ENCODE data around the gene NUFIP2.
"Not testable (repeated sequence)": the region's sequence is repeated elsewhere in the genome, so short reads cannot be mapped to it uniquely, and the experiment has no call there.

Gene NUFIP2

GRCh38 chr17:29279397-29280070 is 14.4 kb downstream of the NUFIP2 start:
- DNase-seq (ENCODE audit: low read depth in 2 of 2), result no peak

DNA sequence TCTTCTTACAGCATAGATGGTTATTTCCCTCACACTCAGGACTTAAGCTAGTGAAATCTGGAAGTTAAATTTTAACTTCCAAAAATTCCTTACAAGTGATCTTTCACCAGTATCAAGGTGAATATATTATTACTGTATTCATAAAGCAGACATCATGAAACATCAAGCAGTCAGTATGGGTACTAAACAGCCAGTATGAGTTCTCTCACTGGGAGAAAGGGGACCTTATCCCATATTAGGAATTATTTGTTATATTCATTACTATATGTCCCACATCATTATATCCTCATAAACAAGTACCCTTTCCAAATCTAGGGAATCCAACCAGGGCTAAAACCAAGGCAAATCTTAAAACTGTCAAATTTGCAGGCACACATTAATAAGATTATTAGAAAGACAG is 15.3 kb downstream of the NUFIP2 start:
- no peak for DNase-seq (ENCODE audit: low read depth in 2 of 2)

GRCh38 chr17:29273924-29274323 is 20.0 kb downstream of the NUFIP2 start:
- no peak for DNase-seq (ENCODE audit: low read depth in 2 of 2)

DNA sequence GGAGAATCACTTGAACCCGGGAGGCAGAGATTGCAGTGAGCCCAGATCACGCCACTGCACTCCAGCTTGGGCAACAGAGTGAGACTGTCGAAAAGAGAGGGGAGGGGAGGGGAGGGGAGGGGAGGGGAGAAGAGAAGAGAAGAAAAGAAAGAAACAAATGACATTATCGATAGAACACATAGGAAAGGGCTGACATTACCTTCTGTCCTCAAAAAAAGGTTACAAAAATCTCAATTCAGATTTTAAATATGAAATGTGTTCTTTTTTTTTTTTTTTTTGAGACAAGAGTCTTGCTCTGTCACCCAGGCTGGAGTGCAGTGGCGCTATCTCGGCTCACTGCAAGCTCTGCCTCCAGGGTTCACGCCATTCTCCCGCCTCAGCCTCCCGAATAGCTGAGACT is 22.0 kb downstream of the NUFIP2 start:
- DNase-seq (ENCODE audit: low read depth in 2 of 2), result not testable (repeated sequence)

DNA sequence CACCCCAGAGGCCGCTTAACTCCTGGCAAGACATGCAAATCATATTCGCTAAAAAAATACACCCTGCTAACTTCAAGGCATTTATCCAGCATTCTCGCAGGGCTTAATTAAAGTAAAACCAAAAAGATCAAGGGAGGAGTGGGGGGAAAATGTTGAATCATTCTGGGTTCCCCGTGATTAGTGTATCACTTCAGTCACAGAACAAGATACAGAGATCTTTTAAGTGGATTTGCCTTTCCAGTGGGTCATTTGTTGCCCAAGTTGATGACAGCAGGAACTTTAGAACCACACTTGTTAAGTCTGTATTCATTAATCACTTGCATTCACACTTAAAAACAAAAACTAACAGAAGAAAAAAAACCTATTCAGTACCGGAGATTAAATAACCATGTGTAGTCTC is 30.0 kb downstream of the NUFIP2 start:
- no peak for DNase-seq (ENCODE audit: low read depth in 2 of 2)

DNA sequence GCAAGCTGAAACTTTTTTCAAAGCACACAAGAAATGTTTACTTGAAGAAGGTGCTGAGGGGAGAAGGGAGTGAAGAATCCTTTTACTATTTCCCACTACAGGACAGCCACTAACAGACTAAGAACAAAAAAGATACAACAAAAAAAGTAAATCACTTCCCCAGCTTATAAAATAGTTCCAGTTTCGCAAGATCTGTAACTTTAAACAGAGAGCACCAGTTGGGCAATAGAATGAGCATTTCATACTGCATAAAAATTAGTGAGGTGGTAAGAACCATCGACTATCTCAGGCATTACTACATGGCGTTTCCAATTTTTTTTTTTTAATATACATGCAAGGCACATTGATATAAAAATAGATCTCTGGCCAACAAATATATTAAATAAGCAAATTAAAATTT is 36.2 kb downstream of the NUFIP2 start:
- no peak for DNase-seq (ENCODE audit: low read depth in 2 of 2)

- no peak for DNase-seq (ENCODE audit: low read depth in 2 of 2)
These were observed 37.0 kb downstream of the NUFIP2 start for GRCh38 chr17:29256735-29257466.

DNA sequence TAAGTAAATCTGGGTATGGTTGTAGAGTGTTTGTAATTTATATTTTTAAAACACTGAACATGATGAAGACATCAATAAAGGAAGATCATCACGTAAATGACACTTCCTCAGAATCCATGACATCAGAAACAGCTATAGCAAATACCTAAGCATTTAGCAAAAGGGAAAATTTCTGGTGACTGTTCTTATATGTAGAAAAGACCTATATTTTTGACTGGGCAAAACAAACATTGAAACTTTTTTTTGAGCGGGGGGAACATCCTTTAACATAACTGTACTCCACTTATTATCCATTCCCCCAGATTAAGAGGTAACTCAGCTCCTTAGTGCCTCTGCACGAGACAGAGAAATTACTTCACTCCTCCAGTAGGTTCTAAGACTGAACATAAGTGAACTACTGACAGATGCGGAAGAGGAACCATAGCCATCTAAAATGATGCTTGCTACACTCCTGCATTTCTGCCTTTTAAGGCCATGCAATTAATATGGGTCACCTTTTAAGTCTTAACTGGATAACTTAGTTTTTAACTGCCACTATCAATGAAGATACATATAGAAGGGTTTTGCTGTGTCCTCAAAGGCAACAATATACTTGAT is 37.9 kb downstream of the NUFIP2 start:
- DNase-seq (ENCODE audit: low read depth in 2 of 2), result no peak

DNA sequence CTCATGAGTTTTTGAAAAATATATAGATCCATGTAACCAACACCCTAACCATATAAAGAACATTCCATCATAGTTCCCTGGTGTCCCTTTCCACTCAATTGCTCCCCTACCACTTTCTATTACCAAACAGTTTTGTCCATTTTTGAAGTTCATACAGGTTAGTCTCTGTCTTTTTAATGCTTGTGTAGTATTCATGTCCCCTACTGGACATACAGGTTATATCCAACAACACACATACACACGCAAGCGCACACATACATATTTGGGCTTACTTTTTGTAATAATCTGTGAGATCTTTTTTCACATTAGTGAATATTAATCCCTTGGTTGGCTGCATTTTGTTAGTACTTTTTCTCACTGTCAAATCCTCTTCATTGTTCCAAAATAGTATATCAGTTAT is 40.9 kb downstream of the NUFIP2 start:
- no peak for DNase-seq (ENCODE audit: low read depth in 2 of 2)

- no peak for DNase-seq (ENCODE audit: low read depth in 2 of 2)
These were observed 41.7 kb downstream of the NUFIP2 start for GRCh38 chr17:29252101-29252791.

DNA sequence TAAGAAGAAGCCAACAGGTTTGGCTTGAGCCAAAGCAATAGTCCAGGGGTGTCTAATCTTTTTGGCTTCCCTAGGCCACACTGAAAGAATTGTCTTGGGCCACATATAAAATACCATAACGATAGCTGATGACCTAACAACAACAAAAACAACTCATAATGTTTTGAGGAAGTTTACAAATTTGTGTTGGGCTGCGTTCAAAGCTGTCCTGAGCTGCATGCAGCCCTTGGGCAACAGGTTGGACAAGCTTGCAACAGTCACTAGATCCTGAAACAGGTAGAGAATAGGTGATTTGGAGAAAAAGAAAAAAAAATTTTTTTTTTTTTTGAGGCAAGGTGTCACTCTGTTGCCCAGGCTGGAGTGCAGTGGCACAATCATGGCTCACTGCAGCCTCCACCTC is 42.8 kb downstream of the NUFIP2 start:
- DNase-seq (ENCODE audit: low read depth in 2 of 2), result no peak

GRCh38 chr17:29250666-29251065 is 43.3 kb downstream of the NUFIP2 start:
- DNase-seq (ENCODE audit: low read depth in 2 of 2), result no peak

DNA sequence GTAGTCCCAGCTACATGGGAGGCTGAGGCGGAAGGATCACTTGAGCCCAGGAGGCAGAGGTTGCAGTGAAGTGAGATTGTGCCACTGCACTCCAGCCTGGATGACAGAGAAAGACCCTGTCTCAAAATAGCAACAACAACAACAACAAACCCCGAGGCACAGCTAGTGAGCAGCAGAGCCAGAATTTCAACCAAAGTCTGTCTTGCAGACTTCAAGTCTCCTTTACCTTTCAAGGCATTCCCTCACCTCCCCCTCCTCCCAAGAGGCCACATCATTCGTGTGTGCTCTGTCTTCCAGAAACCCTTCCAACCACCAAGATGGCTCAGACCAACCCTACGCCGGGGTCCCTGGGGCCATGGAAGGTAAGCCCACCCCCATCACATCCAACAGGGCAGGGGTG is 45.1 kb downstream of the NUFIP2 start:
- no peak for DNase-seq (ENCODE audit: low read depth in 2 of 2)

DNA sequence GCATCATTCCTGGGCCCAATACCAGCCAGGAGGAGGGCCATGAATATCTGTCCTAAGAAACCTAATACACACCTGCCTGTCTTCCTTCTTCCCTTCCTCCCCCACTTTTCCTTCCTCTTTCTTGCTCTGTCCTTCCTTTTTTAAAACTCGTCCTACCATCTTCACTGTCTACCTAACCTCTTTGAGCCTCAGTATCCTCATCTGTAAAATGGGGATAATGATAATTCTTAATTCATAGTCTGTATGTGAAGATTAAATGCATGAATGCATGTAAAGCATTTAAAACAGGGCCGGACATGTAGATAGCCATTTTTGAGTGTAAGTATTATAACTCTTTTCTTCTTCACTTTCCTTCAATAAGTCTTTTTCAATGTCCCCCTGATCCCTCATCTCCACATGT is 46.7 kb downstream of the NUFIP2 start:
- DNase-seq (ENCODE audit: low read depth in 2 of 2), result no peak

DNA sequence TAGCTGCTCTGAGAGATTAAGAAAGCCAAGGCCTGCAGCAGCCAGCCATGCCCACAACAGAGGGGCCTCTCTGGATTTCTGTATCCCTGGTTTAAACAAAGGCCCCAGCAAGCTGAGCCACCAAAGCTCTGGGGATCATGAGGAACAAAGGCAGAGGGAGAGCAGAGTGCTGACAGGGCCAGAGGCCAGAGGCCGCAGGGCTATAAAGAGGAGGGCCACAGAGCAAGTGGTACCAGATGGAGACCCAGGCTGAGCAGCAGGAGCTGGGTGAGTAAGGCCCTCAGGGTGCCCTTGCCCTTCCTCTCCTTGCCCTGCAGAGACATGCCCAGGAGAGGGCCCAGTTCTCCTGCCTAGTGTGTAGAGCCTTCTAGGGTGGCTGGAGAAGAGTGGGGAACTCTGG is 47.3 kb downstream of the NUFIP2 start, which contains the start of gene CRYBA1:
Gene CRYBA1 (plus strand): TSS at position 232 of the 400 bp plus-strand sequence. CDS start 5 bp downstream, at position 237.
- no peak for DNase-seq (ENCODE audit: low read depth in 2 of 2)

- no peak for DNase-seq (ENCODE audit: low read depth in 2 of 2)
These were observed 48.5 kb downstream of the NUFIP2 start for GRCh38 chr17:29245401-29245800.

- DNase-seq (ENCODE audit: low read depth in 2 of 2), result no peak
These were observed 50.2 kb downstream of the NUFIP2 start for GRCh38 chr17:29243792-29244191.

- no peak for DNase-seq (ENCODE audit: low read depth in 2 of 2)
These were observed 51.2 kb downstream of the NUFIP2 start for GRCh38 chr17:29242790-29243189.

DNA sequence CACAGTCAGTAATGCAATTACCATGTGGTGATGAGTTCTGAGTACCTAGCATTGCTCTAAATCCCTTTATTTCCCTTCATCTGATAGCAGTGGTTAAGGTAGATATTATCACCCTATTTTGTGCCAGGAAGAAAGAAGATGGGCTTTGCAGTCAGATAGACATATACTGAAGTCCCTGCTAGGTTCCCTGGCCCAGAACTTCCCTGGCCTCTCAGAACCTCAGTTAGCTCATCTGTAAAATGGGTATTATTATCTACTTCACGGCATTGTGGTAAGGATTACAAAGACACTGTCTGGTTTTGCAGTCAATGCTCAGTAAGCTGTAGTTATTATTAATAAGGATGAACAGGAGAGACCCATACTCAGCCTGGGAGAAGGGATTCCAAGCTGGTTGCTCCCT is 51.9 kb downstream of the NUFIP2 start:
- no peak for DNase-seq (ENCODE audit: low read depth in 2 of 2)

DNA sequence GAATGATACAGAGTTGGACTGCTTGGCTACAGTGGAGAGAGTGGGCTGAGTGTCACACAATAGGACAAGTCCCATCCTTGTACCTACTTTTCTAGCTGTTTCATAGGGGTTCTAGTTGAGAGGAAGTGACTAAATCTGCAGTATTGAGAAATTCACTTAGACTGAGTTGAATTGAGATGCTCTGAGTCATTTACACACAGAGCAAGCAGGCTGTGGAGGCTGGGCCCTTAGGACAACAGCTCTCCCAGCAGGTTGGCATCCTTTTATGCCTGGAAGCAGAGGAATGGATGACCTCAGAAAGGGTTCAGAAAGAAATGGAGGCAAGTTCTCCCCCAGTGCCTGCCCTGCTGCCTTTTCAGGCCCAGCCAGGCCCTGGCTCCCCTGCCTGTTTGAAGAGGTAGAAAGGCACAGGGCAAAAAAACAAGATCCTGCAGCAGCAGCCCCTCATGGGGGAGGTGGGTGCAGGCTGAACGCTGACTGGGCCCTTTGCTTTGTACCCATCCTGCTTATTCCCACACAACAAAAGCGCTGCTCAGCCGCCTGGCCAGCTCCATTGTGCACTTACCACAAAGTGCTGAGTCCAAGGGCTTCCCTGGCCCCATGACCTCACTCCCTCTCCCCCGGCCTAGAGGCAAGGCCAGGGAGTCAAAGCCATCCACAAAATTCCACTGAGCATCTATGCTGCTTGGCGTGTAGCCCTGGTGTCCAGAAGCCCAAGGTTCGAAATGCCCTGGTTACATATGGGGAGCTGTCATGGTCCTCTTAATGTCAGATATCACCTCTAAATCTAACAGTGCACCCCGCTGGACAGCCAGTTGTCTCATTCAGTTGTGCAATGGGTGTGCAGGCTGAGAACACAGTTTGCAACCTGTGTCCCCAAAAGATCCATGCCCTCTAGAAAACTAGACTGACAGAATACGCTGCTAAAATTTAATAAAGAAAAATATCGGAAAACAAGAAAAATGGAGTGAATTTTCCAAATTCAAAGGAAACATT is 52.7 kb downstream of the NUFIP2 start:
- DNase-seq (ENCODE audit: low read depth in 2 of 2), result no peak

GRCh38 chr17:29240477-29240876 is 53.5 kb downstream of the NUFIP2 start:
- no peak for DNase-seq (ENCODE audit: low read depth in 2 of 2)

All from stimulated activated CD8-positive, alpha-beta memory T cell treated with anti-CD3 and anti-CD28 coated beads, Interleukin-7, amount 100 ng/mL, for 4 hours (primary cell).